ENCODE data around the gene CLCNKA.
"Not testable (repeated sequence)": the region's sequence is repeated elsewhere in the genome, so short reads cannot be mapped to it uniquely, and the experiment has no call there.

- not testable (repeated sequence) for TF ChIP-seq POLR2A, CTCF (IDR thresholded peaks at IDR 0.05)
Observed at GRCh38 chr1:16020878-16021277, 958 bp upstream of the CLCNKA start.
